ENCODE results near the gene KRTAP4-3.
"Not testable (repeated sequence)": the region's sequence is repeated elsewhere in the genome, so short reads cannot be mapped to it uniquely, and the experiment has no call there.

KRTAP4-3 gene

DNA sequence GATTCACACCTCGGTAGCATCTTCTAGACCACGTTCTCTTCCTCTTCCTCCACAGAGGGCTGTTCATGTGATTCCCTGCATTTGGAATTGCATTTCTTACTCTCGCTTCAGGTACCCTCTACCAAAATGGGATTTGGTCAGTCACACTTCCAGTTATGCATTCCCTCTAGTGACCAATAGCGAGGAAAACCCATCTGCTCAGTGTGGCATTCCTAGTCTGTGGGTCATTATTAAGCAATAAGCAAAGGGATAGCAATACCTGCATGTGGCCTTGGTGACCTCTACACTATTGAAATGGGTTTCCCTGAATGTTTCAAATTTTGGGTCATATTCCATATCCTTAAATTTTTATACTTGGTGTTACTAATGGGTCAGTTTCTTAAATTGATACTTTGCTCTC lies 18.0 kb downstream of the KRTAP4-3 start:
- DNase-seq, result no peak

DNA sequence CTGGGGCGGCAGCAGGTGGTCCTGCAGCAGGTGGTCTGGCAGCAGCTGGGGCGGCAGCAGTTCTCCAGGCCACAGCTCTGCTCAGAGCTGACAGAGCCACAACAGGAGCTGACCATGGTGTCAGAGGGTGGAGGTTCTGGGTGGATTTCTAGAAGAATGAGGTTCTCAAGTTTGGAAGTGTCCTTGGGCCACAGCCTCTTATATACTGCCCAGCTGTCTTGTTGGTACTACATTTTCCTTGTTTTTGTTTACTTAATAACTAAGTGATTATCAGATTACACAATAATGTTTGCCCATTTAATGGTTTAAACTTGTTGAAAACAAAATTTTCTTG lies 18.4 kb downstream of the KRTAP4-3 start, which contains the start of gene KRTAP4-5:
KRTAP4-5 (minus strand) TSS at position 174 of the 334 bp plus-strand sequence; CDS start at position 116, 58 bp downstream.
- DNase-seq, result no peak

DNA sequence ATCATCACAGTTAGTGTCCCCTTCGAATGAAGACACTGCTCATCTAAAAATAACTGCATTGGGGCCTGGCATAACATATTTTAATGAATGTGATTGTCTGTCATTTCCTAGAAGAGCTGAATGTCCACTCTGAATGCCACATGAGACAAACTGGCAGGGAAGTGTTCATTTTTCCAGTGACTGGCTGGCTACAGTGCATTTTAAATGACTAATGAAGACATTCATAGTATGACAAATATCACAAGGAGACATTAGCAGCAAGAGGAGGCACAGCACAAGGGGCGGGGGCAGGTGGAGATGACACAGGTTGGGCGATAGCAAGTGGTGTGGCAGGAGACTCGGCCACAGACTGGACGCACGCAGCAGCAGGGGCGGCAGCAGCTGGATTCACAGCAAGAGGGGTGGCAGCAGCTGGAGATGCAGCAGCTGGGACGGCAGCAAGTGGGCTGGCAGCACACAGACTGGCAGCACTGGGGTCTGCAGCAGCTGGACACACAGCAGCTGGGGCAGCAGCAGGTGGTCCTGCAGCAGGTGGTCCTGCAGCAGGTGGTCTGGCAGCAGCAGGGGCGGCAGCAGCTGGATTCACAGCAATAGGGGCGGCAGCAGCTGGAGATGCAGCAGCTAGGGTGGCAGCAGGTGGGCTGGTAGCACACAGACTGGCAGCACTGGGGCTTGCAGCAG lies 18.9 kb downstream of the KRTAP4-3 start:
- DNase-seq, result not testable (repeated sequence)

DNA sequence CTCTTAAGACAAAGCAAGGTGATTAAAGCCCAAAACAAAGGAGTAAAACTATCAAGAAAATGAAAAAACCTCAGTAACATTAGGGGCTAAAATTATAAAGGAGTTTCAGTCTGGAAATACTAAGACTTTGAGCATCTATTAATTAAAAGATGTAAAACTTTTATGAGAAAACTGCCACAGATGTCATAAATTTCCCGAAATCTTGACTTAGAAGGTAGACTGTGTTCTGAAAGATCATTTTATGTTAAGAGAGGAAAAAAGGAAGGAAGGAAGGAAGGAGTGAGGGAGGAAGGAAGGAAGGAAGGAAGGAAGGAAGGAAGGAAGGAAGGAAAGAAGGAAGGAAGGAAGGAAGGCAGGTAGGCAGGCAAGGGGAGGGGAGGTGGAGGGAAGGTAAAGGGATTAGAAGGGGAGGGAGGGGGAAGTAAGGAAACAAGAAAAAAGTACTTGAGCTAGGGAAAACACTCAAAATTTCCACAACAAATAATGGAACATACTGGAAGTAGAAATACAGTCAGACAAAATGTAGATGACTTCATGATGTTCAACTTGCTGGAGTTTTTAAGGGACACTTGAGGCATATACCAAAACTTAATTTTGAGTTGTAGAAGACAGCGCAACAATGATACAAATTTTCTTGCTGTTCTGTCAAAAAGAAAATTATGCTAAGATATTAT lies 20.4 kb downstream of the KRTAP4-3 start:
- DNase-seq, result no peak

DNA sequence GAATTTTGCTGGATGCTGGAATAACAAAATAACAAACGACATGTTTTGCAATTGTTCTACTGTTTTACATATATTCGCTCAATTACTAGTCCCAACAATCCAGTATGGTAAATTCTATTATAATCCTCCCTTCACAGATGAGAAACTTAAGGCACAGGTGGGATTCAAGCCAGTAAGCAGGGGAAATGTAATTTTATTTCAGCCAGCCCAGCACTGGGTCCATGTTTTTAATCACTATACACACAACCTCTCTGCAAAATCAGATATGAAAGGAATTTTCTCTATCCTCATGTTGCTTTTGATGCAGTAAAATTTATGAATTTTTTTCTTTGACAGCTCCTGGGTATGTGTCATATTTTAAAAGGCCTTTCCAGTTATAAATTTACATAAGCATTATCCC lies 22.8 kb downstream of the KRTAP4-3 start:
- no peak for DNase-seq

DNA sequence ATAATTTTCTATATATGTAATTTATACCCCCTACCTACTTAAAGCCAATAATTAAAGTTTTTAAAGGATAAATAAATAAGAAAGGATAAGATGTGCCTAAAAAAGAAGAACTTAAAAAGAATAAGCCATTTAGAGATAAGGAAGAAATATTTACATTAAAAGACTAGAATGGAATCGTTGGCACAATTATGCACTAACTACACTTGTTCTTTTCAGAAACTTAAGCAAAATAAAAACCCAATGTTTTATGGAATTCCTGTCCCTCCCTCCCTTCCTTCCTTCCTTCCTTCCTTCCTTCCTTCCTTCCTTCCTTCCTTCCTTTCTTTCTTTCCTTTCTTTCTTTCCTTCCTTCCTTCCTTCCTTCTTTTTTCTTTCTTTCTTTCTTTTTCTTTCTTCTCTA lies 23.2 kb downstream of the KRTAP4-3 start:
- no peak for DNase-seq

DNA sequence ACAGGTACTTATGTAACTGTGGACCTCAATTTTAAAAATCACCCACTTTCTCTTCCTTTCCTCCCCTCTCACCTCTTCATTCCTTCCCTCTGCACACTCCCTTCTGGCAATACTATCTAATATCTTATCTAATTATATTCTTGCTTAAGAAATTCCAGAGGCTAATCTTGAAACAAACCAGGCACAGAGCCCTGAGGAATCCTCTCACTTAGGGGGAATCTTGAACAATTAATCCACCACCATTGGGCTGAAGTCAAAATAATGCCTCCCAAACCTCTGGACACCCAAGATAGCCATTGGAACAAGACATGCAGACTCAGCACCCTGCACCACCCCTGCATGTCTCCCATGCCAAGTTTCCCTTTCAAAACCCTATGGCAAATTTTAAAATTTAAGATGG lies 26.7 kb downstream of the KRTAP4-3 start:
- DNase-seq, result no peak

DNA sequence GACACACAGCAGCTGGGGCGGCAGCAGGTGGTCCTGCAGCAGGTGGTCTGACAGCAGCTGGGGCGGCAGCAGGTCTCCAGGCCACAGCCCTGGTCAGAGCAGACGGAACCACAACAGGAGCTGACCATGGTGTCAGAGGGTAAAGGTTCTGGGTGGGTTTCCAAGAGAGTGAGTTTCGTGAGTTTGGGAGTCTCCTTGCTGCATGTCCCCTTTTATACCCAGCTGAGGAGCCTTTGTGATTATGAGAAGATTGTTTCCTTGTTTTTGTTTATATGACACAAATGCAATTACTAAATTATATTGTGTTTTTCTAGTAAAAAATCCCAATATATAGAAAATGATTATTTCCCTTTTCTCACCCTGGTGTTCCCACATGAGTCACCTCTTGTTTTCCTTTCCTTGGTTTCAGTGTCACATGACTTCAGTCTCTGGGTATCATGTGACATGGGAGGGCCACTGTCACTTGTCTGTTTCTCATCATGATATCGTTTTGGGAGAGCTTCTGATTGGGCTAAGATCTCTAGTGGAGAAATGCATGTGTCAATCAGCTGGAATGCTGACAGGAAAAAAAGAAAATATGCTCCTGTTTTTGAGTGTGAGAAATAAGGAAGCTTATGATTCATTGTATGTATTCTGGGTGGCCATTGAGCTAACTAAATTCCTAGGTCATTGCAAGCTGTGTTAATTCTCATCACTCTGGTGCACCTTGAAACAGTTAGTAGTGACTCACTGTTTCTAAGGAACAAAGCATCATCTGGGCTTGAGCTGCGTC lies 27.5 kb downstream of the KRTAP4-3 start, which contains the start of gene KRTAP4-6:
KRTAP4-6 (minus strand) TSS at position 185 of the 772 bp plus-strand sequence; CDS start at position 128, 57 bp downstream.
- DNase-seq, result no peak

DNA sequence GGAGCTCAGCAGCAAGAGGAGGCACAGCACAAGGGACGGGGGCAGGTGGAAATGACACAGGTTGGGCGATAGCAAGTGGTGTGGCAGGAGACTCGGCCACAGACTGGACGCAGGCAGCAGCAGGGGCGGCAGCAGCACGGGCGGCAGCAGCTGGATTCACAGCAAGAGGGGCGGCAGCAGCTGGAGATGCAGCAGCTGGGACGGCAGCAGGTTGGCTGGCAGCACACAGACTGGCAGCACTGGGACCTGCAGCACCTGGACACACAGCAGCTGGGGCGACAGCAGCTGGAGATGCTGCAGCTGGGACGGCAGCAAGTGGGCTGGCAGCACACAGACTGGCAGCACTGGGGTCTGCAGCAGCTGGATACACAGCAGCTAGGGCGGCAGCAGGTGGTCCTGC lies 28.2 kb downstream of the KRTAP4-3 start:
- DNase-seq, result not testable (repeated sequence)

DNA sequence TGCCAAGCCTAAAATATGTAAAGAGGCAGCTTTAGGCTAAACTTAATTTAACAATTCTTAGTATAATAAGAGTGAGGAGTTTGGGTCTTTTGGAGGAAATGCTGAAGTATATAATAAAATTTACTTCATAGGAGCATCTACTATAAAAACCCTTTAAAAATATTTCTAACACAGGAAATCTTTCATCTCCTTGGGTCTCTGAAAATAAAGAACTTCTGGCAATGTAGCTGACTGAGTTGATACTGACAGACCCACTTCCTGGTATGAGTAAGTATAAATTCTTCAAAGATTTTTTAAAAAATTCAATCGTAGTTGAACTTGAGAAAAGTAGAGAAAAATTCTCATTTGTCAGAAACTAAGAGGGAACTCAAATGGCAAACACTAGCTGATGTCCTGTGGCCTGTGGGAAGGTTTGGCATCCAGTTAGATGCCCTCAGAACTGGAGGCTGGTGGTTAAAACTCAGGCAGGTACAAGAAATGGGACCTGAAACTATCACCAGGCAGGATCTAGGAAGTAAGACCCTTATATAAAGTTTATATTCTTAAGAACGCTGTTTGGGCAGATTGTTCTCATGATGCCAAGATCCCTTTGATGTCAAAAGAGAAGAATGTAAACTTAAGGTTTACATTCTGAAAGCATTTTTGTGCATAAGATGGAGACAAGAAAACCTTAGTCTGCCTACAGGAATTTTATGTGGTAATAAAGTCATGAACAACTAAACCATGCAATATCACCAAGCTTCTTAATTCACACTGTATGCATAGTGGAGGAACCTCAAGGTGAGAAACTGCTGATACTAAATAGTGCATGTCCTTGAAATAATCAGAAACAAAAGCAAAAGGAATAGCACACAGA lies 33.9 kb downstream of the KRTAP4-3 start:
- DNase-seq, result no peak

DNA sequence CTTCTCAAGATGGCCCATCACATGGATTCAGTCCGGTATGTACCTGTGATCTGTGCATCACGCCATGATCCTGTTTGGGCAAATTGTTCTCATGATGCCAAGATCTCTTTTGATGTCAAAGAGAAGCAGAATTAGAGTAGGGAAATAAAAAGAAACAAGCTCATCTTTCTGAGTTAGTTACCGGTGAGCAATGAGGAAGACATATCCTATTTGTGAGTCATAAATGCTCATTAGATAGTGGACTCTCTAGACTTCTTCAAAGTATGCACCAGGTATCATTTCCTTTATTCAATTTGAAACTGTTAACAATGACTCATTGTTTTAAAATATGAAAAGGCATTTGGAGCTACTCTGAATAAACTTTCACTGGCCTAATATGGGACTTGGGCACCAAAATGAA lies 36.0 kb downstream of the KRTAP4-3 start:
- no peak for DNase-seq

DNA sequence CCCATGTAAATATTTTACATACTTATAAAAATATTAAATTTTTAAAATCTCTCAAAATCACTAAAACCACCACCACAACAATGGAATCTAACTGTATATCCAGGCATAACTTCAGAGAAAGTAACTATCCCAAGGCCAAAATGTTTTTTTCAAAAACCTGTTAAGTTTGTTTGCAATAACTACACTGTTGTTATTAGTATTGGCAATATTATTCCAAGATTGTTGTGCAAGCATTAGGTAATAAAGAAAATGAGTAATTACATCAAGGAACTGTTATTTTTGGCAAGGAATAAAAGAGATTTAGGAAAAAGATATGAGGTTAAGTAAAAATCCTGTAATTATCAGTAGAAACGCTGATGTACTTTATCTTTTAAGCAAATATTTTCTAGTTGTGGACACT lies 40.6 kb downstream of the KRTAP4-3 start:
- DNase-seq, result no peak

DNA sequence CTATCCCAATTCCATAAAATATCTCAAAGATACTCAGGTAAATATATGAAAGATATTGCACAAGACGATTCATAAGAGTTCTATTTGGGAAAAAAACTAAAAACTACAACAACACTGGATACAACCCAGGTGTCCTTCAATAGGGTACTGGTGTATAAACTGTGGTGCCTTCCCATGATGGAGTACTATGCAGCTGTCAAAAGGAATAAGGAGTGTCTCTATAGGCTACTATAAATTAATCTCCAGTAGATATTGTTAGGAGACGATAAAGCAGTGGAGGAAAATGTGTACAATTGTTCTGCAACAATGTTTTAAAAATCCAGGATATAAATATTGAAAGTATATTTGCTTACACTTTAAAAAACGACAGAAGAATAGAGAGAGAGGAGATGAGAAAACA lies 41.6 kb downstream of the KRTAP4-3 start:
- DNase-seq, result no peak

DNA sequence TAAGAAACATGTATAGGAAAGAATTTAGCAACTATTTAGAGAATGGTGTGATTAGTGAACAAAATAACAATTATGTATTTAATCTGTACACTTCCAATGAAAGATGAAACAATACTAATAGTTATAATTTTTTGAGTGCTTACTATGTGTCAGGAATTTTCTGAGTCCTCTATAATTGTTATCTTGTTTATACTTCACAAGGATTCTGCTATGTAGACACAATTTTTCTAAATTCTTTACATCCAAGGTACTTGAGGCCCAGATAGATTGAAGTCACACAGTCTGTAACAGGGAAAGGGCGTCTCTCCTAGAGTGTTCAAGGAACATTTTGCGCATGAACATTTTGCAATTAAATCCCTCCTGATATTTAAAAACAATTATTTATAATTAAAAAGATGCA lies 43.0 kb downstream of the KRTAP4-3 start:
- no peak for DNase-seq

DNA sequence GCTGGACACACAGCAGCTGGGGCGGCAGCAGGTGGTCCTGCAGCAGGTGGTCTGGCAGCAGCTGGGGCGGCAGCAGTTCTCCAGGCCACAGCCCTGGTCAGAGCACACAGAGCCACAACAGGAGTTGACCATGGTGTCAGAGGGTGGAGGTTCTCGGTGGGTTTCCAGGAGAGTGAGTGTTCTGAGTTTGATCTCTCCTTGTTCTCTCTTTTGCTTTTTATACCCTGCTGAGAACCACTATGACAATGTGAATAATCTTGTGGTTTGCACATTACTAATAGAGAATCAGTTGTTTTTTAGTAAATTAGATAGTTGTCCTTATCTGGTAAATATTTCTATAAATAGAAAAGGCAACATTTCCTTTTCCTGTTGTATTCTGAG lies 44.0 kb downstream of the KRTAP4-3 start, which contains the start of gene KRTAP4-12:
KRTAP4-12 (minus strand) TSS at position 192 of the 381 bp plus-strand sequence; CDS start at position 132, 60 bp downstream.
- not testable (repeated sequence) for DNase-seq

DNA sequence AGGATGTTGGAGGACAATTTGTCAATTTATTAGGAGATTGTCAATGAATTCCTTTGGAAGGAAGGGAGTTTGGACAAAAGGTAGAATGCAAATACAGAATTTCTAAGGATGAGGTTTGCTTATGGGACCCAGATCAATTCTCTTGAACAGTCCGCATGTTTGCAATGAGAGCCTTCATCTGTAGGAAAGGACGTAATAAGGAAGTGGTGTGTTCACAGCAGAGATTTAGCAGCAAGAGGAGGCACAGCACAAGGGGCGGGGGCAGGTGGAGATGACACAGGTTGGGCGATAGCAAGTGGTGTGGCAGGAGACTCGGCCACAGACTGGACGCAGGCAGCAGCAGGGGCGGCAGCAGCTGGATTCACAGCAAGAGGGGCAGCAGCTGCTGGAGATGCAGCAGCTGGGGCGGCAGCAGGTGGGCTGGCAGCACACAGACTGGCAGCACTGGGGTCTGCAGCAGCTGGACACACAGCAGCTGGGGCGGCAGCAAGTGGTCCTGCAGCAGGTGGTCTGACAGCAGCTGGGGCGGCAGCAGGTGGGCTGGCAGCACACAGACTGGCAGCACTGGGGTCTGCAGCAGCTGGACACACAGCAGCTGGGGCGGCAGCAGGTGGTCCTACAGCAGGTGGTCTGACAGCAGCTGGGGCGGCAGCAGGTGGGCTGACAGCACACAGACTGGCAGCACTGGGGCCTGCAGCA lies 44.6 kb downstream of the KRTAP4-3 start:
- DNase-seq, result not testable (repeated sequence)

DNA sequence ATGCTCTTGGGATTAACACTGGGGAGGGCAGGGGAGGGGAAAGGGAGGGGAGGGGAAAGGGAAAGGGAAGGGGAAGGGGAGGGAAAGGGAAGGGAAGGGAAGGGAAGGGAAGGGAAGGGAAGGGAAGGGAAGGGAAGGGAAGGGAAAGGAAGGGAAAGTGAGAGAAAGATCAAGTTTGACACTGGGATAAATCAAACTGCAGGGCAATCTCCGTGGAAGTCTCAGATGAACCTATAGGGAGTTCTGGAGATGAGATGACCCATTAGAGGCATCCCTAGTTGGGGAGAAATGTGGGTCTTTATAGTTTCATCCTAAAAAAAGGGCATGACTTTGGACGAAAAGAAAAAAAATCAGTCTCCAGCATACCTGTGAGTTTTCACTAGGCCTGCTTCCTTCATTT lies 46.3 kb downstream of the KRTAP4-3 start:
- DNase-seq, result no peak

DNA sequence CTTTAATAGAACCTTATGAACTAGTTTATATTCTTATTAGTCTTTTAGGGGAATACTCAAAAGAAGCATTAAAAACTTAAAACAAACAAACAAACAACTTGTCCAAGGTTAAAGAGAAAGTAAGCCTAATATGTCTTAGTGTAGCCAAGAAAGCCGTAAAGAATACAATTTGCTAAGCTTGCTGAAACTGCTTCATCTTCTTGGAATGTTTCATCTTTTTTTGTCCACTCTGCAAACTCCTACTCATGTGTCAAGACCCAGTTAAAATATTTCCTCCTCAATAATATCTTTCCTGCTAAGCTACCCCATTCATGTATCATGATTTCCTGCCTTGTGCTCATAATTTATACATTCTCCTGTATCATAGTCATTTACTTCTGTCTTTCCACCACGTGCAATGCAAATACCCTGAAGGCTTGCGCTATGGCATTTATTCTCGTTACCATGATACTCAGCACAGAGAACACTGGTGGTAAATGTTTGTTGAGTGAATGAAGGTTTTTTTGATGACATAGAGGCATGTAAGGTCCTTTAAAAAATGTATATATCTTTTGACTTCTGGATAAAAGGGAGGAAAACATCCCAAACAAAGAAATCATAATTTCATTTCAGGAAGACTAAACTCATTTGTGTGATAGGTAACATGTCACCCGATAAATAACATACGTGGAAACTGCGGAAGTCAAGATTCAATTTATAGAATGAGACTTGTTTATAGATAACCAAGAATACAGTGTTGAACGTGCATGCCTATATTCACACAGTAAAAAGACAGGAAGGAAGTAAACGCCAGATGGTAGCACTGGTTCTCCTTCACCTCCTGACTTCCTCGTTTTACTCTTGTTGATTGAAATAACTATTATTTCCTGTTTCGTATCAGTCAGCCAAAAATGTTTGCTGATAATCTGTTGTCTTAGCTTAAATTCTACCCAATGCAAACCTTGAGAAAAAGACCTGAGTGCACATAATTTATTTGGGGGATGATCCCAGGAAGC lies 48.0 kb downstream of the KRTAP4-3 start:
- DNase-seq, result not testable (repeated sequence)

DNA sequence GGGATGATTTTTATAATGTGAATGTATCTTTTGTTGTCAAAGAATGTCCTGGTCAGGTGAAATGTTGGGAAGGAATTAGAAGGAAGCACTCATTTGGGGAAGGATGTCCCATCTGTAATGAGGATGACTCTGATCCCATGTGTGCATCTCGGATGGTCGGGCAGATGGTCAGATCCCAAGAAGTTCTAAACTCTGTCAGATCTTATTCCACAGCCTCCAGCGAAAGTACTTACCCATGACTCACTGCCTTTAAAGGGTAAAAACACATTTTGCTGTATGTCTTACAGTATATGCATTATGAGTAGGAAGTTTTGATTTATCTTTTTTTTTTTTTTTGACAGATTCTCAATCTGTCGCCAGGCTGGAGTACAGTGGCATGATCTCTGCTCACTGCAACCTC lies 49.3 kb downstream of the KRTAP4-3 start:
- DNase-seq, result no peak

DNA sequence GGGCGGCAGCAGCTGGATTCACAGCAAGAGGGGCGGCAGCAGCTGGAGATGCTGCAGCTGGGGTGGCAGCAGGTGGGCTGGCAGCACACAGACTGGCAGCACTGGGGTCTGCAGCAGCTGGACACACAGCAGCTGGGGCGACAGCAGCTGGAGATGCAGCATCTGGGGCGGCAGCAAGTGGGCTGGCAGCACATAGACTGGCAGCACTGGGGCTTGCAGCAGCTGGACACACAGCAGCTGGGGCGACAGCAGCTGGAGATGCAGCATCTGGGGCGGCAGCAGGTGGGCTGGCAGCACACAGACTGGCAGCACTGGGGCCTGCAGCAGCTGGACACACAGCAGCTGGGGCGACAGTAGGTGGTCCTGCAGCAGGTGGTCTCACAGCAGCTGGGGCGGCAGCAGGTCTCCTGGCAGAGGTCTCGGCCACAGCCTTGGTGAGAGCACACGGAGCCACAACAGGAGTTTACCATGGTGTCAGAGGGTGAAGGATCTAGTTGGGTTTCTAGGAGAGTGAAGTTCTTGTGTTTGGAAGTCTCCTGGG lies 50.1 kb downstream of the KRTAP4-3 start, which contains the start of gene KRTAP4-11:
KRTAP4-11 (minus strand) TSS at position 528 of the 541 bp plus-strand sequence; CDS start at position 470, 58 bp downstream.
- not testable (repeated sequence) for DNase-seq
